Measurements from ENCODE around the gene UBE3A. TPM values are rescaled to one million over a fixed set of nuclear protein-coding genes. Genes with fewer than 3 reads are reported as not detected.

Gene UBE3A
- polyA plus RNA-seq, 2 of the 4 experiments (the other 2 are of a cell fraction) = 22.3 to 42.2 TPM

GRCh38 chr15:25437777-25438600 lies 835 bp downstream of the UBE3A start:
- Histone ChIP-seq H3K27ac (peak overlapping the region; percentile 98 to 100), H3K9me3 (0 out of 3 replicates have a peak, but pooled peaks cover 3% of the 10 kb centered on the region), H3K4me3 (peak overlapping the region; percentile 83), H3K4me2 (peak overlapping the region; percentile 88), H3K4me1 (no peaks in the 10 kb centered on the region)
- FAIRE-seq = no peak
- 0% methylated on average over 6 of the region's 67 CpGs for WGBS (ENCODE audit: missing lambda C conversion rate)
- ChIA-PET POLR2A (interaction anchor here (0.6 kb wide), 1 partner anchor 42 kb away, joined by 3 read pairs; no protein-coding TSS in a partner anchor), CTCF (interaction anchor here (1.1 kb wide), 1 partner anchor 215 kb away, joined by 3 read pairs; no protein-coding TSS in a partner anchor)
- TF ChIP-seq RAD21 (conservative IDR thresholded peaks at IDR 0.05 in 1 of 2, IDR thresholded peaks at IDR 0.05 in 1 of 2) (peak in 1 of 2 experiments; percentile 48; a peak in 2 of 5 replicates), SMC3 (IDR thresholded peaks at IDR 0.05) (0 out of 3 replicates have a peak, but pooled peaks have one; percentile 16), MAFK (IDR thresholded peaks at IDR 0.05; ENCODE audit: partially characterized antibody) (no peak), E2F6 (IDR thresholded peaks at IDR 0.05; ENCODE audit: borderline replicate concordance, low read depth) (0 out of 2 replicates have a peak, but pooled peaks have one; percentile 23), MAX (IDR thresholded peaks at IDR 0.05) (peak; percentile 27; the same call in 1 of the 2 replicates), NPAS2 (CRISPR knock-in tag; IDR thresholded peaks at IDR 0.05; ENCODE audit: borderline replicate concordance) (no peak)
- peak; percentile 62 to 75 for ATAC-seq
- DNase-seq (ENCODE audit: low read depth in 1 of 2, low spot score in 1 of 2) = peak in 1 of 2 experiments; percentile 42

GRCh38 chr15:25436707-25437106 lies 2.1 kb downstream of the UBE3A start:
- Histone ChIP-seq H3K4me1 (no peaks in the 10 kb centered on the region), H3K4me3 (peak overlapping the region; percentile 83; the same call in 1 of the 3 replicates), H3K27ac (no peak overlapping the region), H3K4me2 (peak overlapping the region; percentile 88), H3K9me3 (0 out of 3 replicates have a peak, but pooled peaks cover 3% of the 10 kb centered on the region)
- FAIRE-seq (no peak), DNase-seq (ENCODE audit: low read depth in 1 of 2, low spot score in 1 of 2) (no peak), ATAC-seq (no peak)
- CTCF ChIA-PET = interaction anchor here (0.6 kb wide), 1 partner anchor 150 kb away, joined by 3 read pairs; no protein-coding TSS in a partner anchor
- TF ChIP-seq USF2 (IDR thresholded peaks at IDR 0.05) (no peak), JUNB (IDR thresholded peaks at IDR 0.05) (no peak), CHD2 (IDR thresholded peaks at IDR 0.05; ENCODE audit: low read length, partially characterized antibody) (no peak), MYC (IDR thresholded peaks at IDR 0.05; ENCODE audit: borderline replicate concordance, low read length) (no peak), PBX3 (IDR thresholded peaks at IDR 0.05) (no peak), MAFK (IDR thresholded peaks at IDR 0.05; ENCODE audit: partially characterized antibody) (no peak), GATA3 (IDR thresholded peaks at IDR 0.05; ENCODE audit: borderline replicate concordance) (no peak), EHMT2 (IDR thresholded peaks at IDR 0.05; ENCODE audit: low read depth) (no peak), ZSCAN20 (CRISPR knock-in tag; IDR thresholded peaks at IDR 0.05) (no peak), NPAS2 (CRISPR knock-in tag; IDR thresholded peaks at IDR 0.05; ENCODE audit: borderline replicate concordance) (no peak), ZC3H11A (IDR thresholded peaks at IDR 0.05) (no peak), TFCP2L1 (CRISPR knock-in tag; IDR thresholded peaks at IDR 0.05) (no peak), MAZ (IDR thresholded peaks at IDR 0.05; ENCODE audit: borderline replicate concordance, low read depth, low read length) (no peak), RNF2 (IDR thresholded peaks at IDR 0.05; ENCODE audit: borderline replicate concordance, low read depth) (no peak)
- POLR2A ChIA-PET = no interaction called here
